GM12864 (cell line): ENCODE results near the gene TAF11.

ENCODE experiments used
- DNase-seq: peaks from one replicate; pipeline ENCODE4 v3.0.0-alpha.2; 2011; ENCODE audit warnings: low read depth
- H3K4me3 ChIP-seq: 2 replicates; pipeline ENCODE4 v1.5.1; 2011; ENCODE audit warnings: mild to moderate bottlenecking, low read depth, low read length, control low read depth
- TF ChIP-seq, protein P1 (sequence below): IDR thresholded peaks from 2 replicates; pipeline ENCODE4 v1.5.1; 2011; ENCODE audit warnings: low read depth, mild to moderate bottlenecking, moderate library complexity, low read length, control low read depth, inconsistent platforms; ENCODE audit errors: missing control alignments

Gene TAF11

DNA sequence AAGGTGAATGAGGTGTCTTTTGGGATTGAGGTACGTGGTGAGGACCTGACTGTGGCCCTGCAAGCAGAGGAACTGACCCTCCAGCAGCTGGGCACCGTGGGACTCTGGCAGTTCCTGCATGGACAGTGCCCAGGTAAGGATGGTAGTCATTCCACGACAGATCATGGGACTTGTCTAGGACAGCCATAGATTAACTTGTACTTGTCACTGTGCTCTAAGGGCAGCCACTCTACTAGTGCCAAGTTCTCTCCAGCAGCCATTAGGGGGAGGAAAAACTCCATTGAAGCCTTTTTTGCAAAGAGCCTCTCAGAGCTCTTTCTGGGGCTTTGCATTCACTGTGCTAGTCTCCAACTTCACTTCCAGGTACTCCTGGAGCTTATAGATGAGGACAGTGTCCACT is 20.4 kb downstream of the TAF11 start:
- H3K4me3 ChIP-seq = no peak overlapping the region
- TF ChIP-seq, protein P1, sequence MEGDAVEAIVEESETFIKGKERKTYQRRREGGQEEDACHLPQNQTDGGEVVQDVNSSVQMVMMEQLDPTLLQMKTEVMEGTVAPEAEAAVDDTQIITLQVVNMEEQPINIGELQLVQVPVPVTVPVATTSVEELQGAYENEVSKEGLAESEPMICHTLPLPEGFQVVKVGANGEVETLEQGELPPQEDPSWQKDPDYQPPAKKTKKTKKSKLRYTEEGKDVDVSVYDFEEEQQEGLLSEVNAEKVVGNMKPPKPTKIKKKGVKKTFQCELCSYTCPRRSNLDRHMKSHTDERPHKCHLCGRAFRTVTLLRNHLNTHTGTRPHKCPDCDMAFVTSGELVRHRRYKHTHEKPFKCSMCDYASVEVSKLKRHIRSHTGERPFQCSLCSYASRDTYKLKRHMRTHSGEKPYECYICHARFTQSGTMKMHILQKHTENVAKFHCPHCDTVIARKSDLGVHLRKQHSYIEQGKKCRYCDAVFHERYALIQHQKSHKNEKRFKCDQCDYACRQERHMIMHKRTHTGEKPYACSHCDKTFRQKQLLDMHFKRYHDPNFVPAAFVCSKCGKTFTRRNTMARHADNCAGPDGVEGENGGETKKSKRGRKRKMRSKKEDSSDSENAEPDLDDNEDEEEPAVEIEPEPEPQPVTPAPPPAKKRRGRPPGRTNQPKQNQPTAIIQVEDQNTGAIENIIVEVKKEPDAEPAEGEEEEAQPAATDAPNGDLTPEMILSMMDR = no peak
- DNase-seq = no peak

DNA sequence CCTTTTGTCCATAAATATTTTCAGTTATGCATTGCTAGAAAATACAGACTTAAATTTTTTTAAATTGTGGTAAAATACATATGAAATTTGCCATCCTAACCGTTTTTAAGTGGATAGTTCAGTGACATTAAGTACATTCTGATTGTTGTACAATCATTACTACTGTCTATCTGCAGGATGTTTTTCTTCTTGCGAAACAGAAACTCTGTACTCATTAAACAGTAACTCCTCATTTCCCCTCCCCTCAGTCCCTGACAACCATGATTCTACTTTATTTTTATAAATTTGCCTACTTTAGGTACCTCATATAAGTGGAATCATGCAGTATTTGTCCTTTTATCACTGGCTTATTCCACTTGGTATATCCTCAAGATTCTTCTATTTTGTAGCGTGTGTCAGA is 21.3 kb downstream of the TAF11 start:
- no peak overlapping the region for H3K4me3 ChIP-seq
- TF ChIP-seq, protein P1 = no peak

DNA sequence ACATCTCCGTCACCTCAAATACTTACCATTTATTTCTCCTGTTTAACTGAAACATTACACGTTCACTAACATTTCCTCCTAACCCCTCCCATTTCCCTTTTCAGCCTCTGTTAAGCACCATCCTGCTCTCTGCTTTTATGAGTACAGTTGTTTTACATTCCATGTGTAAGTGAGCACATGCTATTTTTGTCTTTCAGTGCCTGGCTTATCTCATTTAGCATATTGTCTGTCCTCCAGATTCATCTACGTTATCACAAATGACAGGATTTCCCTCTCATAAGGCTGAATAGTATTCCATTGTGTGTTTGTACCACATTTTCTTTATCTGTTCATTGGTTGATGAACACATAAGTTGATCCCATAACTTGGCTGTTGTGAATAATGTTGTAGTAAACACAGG is 22.7 kb downstream of the TAF11 start:
- DNase-seq = no peak

More for the DNA sequence above, 21.3 kb downstream of the TAF11 start:
- no peak for DNase-seq

DNA sequence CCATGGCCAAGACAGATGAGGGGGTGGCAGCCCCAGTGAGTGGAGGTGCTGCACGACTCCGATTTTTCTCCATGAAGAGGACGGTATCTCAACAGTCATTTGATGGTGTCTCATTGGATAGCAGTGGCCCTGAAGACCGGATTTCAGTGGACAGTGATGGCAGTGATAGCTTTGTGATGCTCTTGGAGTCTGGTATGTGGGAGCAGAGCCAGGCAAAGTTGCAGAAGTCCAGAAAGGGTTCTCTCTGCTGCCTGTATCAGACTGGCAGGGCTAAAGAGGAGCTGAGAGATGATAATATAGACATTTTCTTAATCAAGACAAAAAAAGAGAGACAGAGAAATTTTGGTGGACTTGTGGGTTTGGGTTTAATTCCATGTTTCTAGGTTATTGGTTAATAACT is 23.8 kb downstream of the TAF11 start:
- TF ChIP-seq, protein P1 = no peak
- no peak overlapping the region for H3K4me3 ChIP-seq
- DNase-seq = no peak

More for the DNA sequence above, 22.7 kb downstream of the TAF11 start:
- no peak overlapping the region for H3K4me3 ChIP-seq
- TF ChIP-seq, protein P1 = no peak

DNA sequence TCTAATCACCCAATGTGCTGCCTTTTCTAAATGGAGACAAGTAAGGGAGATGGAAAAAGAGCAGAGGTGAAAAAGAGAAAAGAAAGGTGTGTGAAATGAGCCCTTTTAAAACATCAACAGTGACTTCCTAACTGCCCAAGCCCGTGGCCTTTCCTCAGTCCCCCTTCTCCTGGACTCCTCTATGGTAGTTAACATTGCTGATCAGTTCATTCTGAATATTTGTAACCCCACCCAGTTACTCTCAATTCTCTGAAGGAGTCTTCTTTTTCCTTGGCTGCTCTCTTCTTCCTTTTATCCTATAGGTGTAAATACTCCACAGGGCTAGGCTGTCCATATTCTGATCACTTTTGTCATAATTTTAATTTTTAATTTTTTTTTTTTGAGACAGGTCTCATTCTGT is 27.1 kb downstream of the TAF11 start:
- DNase-seq = no peak
- no peak overlapping the region for H3K4me3 ChIP-seq
- TF ChIP-seq, protein P1 = no peak

DNA sequence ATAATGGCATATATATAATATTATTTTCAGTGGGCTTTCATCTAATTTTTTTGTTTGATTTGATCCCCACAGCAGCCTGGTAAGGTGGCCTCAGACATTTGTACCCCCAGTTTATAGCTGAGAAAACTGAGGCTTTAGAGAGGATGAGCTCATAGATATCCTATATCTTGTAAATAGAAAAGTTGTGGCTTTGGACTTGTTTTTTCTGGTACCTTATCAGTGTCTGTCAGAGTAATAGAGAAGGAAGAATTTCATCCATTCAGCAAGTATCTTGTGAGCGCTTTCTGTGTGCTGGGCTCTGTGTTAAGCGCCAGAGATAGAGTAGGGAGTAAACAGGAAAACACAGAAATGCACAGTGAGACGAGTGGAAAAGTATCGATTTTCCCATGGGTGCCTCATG is 27.9 kb downstream of the TAF11 start:
- TF ChIP-seq, protein P1 = no peak
- DNase-seq = no peak
- no peak overlapping the region for H3K4me3 ChIP-seq

DNA sequence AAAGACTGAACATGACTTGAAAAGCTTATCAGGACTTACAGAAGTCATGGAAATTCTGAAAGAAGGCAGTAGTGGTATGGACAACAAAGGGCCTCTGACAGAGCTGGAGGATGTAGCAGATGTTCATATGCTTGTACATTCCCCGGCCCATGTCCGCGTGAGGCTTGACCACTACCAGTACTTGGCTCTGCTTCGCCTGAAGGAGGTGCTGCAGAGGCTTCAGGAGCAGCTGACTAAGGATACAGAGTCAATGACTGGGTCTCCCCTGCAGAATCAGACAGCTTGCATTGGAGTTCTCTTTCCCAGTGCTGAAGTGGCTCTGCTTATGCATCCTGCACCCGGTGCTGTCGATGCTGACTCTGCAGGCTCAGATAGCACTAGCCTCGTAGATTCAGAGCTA is 29.2 kb downstream of the TAF11 start:
- H3K4me3 ChIP-seq = no peak overlapping the region
- DNase-seq = no peak
- TF ChIP-seq, protein P1 = no peak
